MCF 10A (cell line): Measurements from ENCODE around the gene AGTPBP1. TPM values are rescaled to one million over a fixed set of nuclear protein-coding genes. Genes with fewer than 3 reads are reported as not detected.
A peak's percentile ranks its signal among the peaks of the same experiment; 100 is the strongest.

Experiments
- BruUV-seq: library from RNA; stranded (reverse); fragments of 400-500 nt; replicated peaks from 2 replicates; lab custom pipeline; 2021; lab: Mats Ljungman, UMichigan
- CTCF ChIA-PET: fragments of 300-600 bp; sonication (Branson Sonifier 250); formaldehyde crosslinking; extraction: SDS; loops from one replicate; lab custom pipeline; 2021; ENCODE audit warnings: antibody characterized with exemption, inconsistent platforms; lab: Yijun Ruan, JAX
- POLR2A ChIA-PET: fragments of 300-600, 350-650 bp; sonication (Branson Sonifier 250); formaldehyde crosslinking; extraction: SDS; loops from one replicate; lab custom pipeline; 2020; ENCODE audit warnings: antibody characterized with exemption, inconsistent platforms; lab: Yijun Ruan, JAX
- DNase-seq: peaks from one replicate; pipeline ENCODE4 v3.0.0-alpha.2; 2018; ENCODE audit not compliant: unreplicated experiment
- H3K27ac Mint-ChIP-seq: one replicate; pipeline ENCODE4 v1.8.0; 2022; ENCODE audit warnings: mild to moderate bottlenecking, low read depth, mixed read lengths; ENCODE audit not compliant: unreplicated experiment
- H3K27me3 Mint-ChIP-seq: one replicate; pipeline ENCODE4 v1.8.0; 2022; ENCODE audit warnings: mixed read lengths; ENCODE audit not compliant: insufficient read depth, unreplicated experiment
- H3K36me3 Mint-ChIP-seq: one replicate; pipeline ENCODE4 v1.8.0; 2022; ENCODE audit warnings: mild to moderate bottlenecking, moderate library complexity, mixed read lengths; ENCODE audit not compliant: insufficient read depth, unreplicated experiment
- H3K4me1 Mint-ChIP-seq: one replicate; pipeline ENCODE4 v1.8.0; 2022; ENCODE audit warnings: mixed read lengths; ENCODE audit not compliant: insufficient read depth, unreplicated experiment
- H3K4me3 Mint-ChIP-seq: one replicate; pipeline ENCODE4 v1.8.0; 2022; ENCODE audit warnings: mild to moderate bottlenecking, moderate library complexity, mixed read lengths; ENCODE audit not compliant: unreplicated experiment
- H3K9me3 Mint-ChIP-seq: one replicate; pipeline ENCODE4 v1.8.0; 2022; ENCODE audit warnings: mixed read lengths; ENCODE audit not compliant: unreplicated experiment
- CTCF ChIP-seq: fragments of 200-600 bp; IDR thresholded peaks from one replicate; pipeline ENCODE4 v1.8.0; 2022; ENCODE audit warnings: antibody characterized with exemption, mild to moderate bottlenecking; ENCODE audit not compliant: unreplicated experiment
- intact Hi-C: fragments of 100-400 bp; cut with micrococcal nuclease; formaldehyde crosslinking; loops from 2 replicates; pipeline ENCODE4 v1.14.1; 2022
- total RNA-seq: library from RNA; stranded (reverse); gene quantifications from 2 replicates; pipeline ENCODE4 v1.2.3, GENCODE V29; 2022

Gene AGTPBP1
- total RNA-seq, 1 experiment from 2014 or later, result 27.2 TPM

- Mint-ChIP-seq H3K36me3 (no peaks in the 10 kb centered on the region), H3K4me3 (no peak overlapping the region), H3K4me1 (no peaks in the 10 kb centered on the region), H3K27ac (no peak overlapping the region), H3K27me3 (no peaks in the 10 kb centered on the region), H3K9me3 (no peaks in the 10 kb centered on the region)
- ChIA-PET CTCF (interaction anchor here (0.6 kb wide), 1 partner anchor 1178 kb away, joined by 3 read pairs; no protein-coding TSS in a partner anchor), POLR2A (no interaction called here)
- DNase-seq, result no peak
- no peak for TF ChIP-seq CTCF
- BruUV-seq, result no TSS peak
- intact Hi-C loops, result no loop called here
These were observed 198.6 kb downstream of the AGTPBP1 start for GRCh38 chr9:85543196-85543595.

GRCh38 chr9:85541876-85542275 is 199.9 kb downstream of the AGTPBP1 start:
- no TSS peak for BruUV-seq
- intact Hi-C loops, result no loop called here
- Mint-ChIP-seq H3K4me3 (no peak overlapping the region), H3K9me3 (no peaks in the 10 kb centered on the region), H3K36me3 (no peaks in the 10 kb centered on the region), H3K27me3 (no peaks in the 10 kb centered on the region), H3K4me1 (no peaks in the 10 kb centered on the region), H3K27ac (no peak overlapping the region)
- no peak for TF ChIP-seq CTCF
- ChIA-PET CTCF (no interaction called here), POLR2A (no interaction called here)
- DNase-seq, result no peak

- Mint-ChIP-seq H3K27me3 (no peaks in the 10 kb centered on the region), H3K9me3 (no peaks in the 10 kb centered on the region), H3K27ac (peak overlapping the region; percentile 26), H3K4me3 (no peak overlapping the region), H3K36me3 (peaks cover 4% of the 10 kb centered on the region), H3K4me1 (peaks cover 11% of the 10 kb centered on the region)
- CTCF ChIA-PET, result no interaction called here
- POLR2A ChIA-PET, result interaction anchor here (0.7 kb wide), 2 partner anchors 22 to 1601 kb away, joined by 3 read pairs; no protein-coding TSS in a partner anchor
- TF ChIP-seq CTCF, result no peak
- no peak for DNase-seq
- no TSS peak for BruUV-seq
- intact Hi-C loops, result no loop called here
These were observed 205.2 kb downstream of the AGTPBP1 start for GRCh38 chr9:85536514-85536913.

GRCh38 chr9:85536076-85536475 is 205.7 kb downstream of the AGTPBP1 start:
- peak; percentile 87 for DNase-seq
- POLR2A ChIA-PET, result interaction anchor here (0.7 kb wide), 2 partner anchors 21 to 1601 kb away, joined by 3 read pairs; no protein-coding TSS in a partner anchor
- Mint-ChIP-seq H3K27ac (peak overlapping the region; percentile 26), H3K4me3 (no peak overlapping the region), H3K27me3 (no peaks in the 10 kb centered on the region), H3K9me3 (no peaks in the 10 kb centered on the region), H3K36me3 (peaks cover 4% of the 10 kb centered on the region), H3K4me1 (peaks cover 11% of the 10 kb centered on the region)
- TF ChIP-seq CTCF, result no peak
- intact Hi-C loops, result no loop called here
- BruUV-seq, result no TSS peak
- CTCF ChIA-PET, result interaction anchor here (0.5 kb wide), 1 partner anchor 164 kb away, joined by 3 read pairs; no protein-coding TSS in a partner anchor
